GM18498 (cell line): ENCODE results near the gene RNU5D-1.

Experiments used
- ATAC-seq: cut with Tn5 transposase; IDR thresholded peaks from one replicate; pipeline ENCODE4 v1.9.1; 2021; ENCODE audit warnings: mild to moderate bottlenecking, moderate library complexity; ENCODE audit not compliant: unreplicated experiment

RNU5D-1 gene

GRCh38 chr1:44733784-44734183 is 2.8 kb upstream of the RNU5D-1 start:
- no peak for ATAC-seq

- no peak for ATAC-seq
Measured at GRCh38 chr1:44733365-44733764, 2.4 kb upstream of the RNU5D-1 start.

- no peak for ATAC-seq
Measured at GRCh38 chr1:44724955-44725698, 5.8 kb downstream of the RNU5D-1 start.

GRCh38 chr1:44724296-44724954 is 6.5 kb downstream of the RNU5D-1 start:
- no peak for ATAC-seq

GRCh38 chr1:44723496-44724295 is 7.3 kb downstream of the RNU5D-1 start:
- ATAC-seq: no peak

- ATAC-seq: no peak
Measured at GRCh38 chr1:44723064-44723463, 7.9 kb downstream of the RNU5D-1 start.

- ATAC-seq: peak; percentile 79
Measured at GRCh38 chr1:44721485-44722361, 9.2 kb downstream of the RNU5D-1 start.

- ATAC-seq: no peak
Measured at GRCh38 chr1:44720281-44720680, 10.7 kb downstream of the RNU5D-1 start.

GRCh38 chr1:44719318-44719717 is 11.7 kb downstream of the RNU5D-1 start:
- ATAC-seq: no peak

GRCh38 chr1:44718091-44718490 is 12.9 kb downstream of the RNU5D-1 start:
- ATAC-seq: no peak

- no peak for ATAC-seq
Measured at GRCh38 chr1:44717653-44718052, 13.3 kb downstream of the RNU5D-1 start.

- no peak for ATAC-seq
Measured at GRCh38 chr1:44717156-44717555, 13.8 kb downstream of the RNU5D-1 start.

- no peak for ATAC-seq
Measured at GRCh38 chr1:44714944-44715571, 15.9 kb downstream of the RNU5D-1 start.

GRCh38 chr1:44714532-44714931 is 16.4 kb downstream of the RNU5D-1 start:
- ATAC-seq: no peak

GRCh38 chr1:44713321-44713781 is 17.6 kb downstream of the RNU5D-1 start:
- no peak for ATAC-seq

GRCh38 chr1:44707959-44708831 is 22.8 kb downstream of the RNU5D-1 start:
- no peak for ATAC-seq

GRCh38 chr1:44707112-44707881 is 23.7 kb downstream of the RNU5D-1 start:
- ATAC-seq: no peak

GRCh38 chr1:44705938-44706337 is 25.0 kb downstream of the RNU5D-1 start:
- no peak for ATAC-seq
